H1 (cell line): ENCODE measurements around the gene ZNF518B. TPM values are rescaled to one million over a fixed set of nuclear protein-coding genes. Genes with fewer than 3 reads are reported as not detected.

ENCODE experiments used
- CTCF ChIA-PET: fragments of 300-600 bp; sonication (Branson Sonifier 250); formaldehyde crosslinking; loops from one replicate; lab custom pipeline; 2021; ENCODE audit not compliant: partially characterized antibody; lab: Charles Lee
- POLR2A ChIA-PET: fragments of 300-600 bp; sonication (Branson Sonifier 250); formaldehyde crosslinking; loops from one replicate; lab custom pipeline; 2021; ENCODE audit warnings: inconsistent platforms; ENCODE audit not compliant: partially characterized antibody; lab: Charles Lee
- DNase-seq, 2 experiments: peaks; one replicate each; pipeline versions ENCODE4 v3.0.0 to v3.0.0-alpha.2; 2010 to 2022; ENCODE audit warnings: low spot score in 2 of 2, low read depth in 1 of 2, mixed read lengths in 1 of 2
- FAIRE-seq: peaks from 2 replicates; lab custom pipeline; 2011; peaks lifted over from hg19 to GRCh38; lab: Jason Lieb, UNC
- H2AFZ ChIP-seq: 2 replicates; pipeline ENCODE4 v1.8.1; 2012; ENCODE audit warnings: low read length, inconsistent platforms
- H2AK5ac ChIP-seq: 2 replicates; pipeline ENCODE4 v1.6.1; 2013; ENCODE audit warnings: low read depth, low read length
- H2BK120ac ChIP-seq: replicated peaks from 2 replicates; pipeline ENCODE3; 2013; ENCODE audit warnings: low read depth, low read length, inconsistent platforms
- H2BK12ac ChIP-seq: 2 replicates; pipeline ENCODE4 v1.6.1; 2013; ENCODE audit warnings: low read depth, low read length
- H2BK15ac ChIP-seq: 2 replicates; pipeline ENCODE4 v1.6.1; 2013; ENCODE audit warnings: low read length
- H2BK20ac ChIP-seq: 2 replicates; pipeline ENCODE4 v1.6.1; 2013; ENCODE audit warnings: low read length
- H2BK5ac ChIP-seq: 2 replicates; pipeline ENCODE4 v1.6.1; 2013; ENCODE audit warnings: low read depth, low read length
- H3K14ac ChIP-seq: 2 replicates; pipeline ENCODE4 v1.6.1; 2013; ENCODE audit warnings: inconsistent platforms; ENCODE audit not compliant: insufficient read length
- H3K18ac ChIP-seq: 2 replicates; pipeline ENCODE4 v1.6.1; 2013; ENCODE audit warnings: low read length; ENCODE audit errors: extremely low read depth
- H3K23ac ChIP-seq: 2 replicates; pipeline ENCODE4 v1.6.1; 2013; ENCODE audit warnings: inconsistent platforms; ENCODE audit not compliant: insufficient read length
- H3K23me2 ChIP-seq: 2 replicates; pipeline ENCODE4 v1.6.1; 2013; ENCODE audit warnings: low read depth, low read length
- H3K27ac ChIP-seq: 2 replicates; pipeline ENCODE4 v1.6.1; 2011; ENCODE audit warnings: low read depth, low read length, inconsistent platforms
- H3K27me3 ChIP-seq, 4 experiments: replicated peaks in 1 of 4; 1 replicate in 1 of 4; 2 replicates in 3 of 4; pipeline versions ENCODE4 v1.6.1 to v1.8.1; 2011 to 2013; ENCODE audit warnings: low read length in 3 of 4, mild to moderate bottlenecking in 3 of 4, inconsistent platforms in 2 of 4, mixed read lengths in 2 of 4, moderate library complexity in 1 of 4; ENCODE audit not compliant: control insufficient read depth in 3 of 4, insufficient read depth in 3 of 4; ENCODE audit errors: extremely low read depth in 1 of 4
- H3K36me3 ChIP-seq, 4 experiments: 2 replicates each; pipeline versions ENCODE4 v1.6.1 to v1.8.1; 2011 to 2013; ENCODE audit warnings: mild to moderate bottlenecking in 4 of 4, low read length in 3 of 4, moderate library complexity in 2 of 4, control low read depth in 1 of 4, inconsistent platforms in 1 of 4; ENCODE audit not compliant: insufficient read depth in 4 of 4, control insufficient read depth in 2 of 4
- H3K4ac ChIP-seq: replicated peaks from 2 replicates; pipeline ENCODE3; 2013; ENCODE audit warnings: low read length, low read depth, mixed read lengths, inconsistent platforms; ENCODE audit not compliant: insufficient read length
- H3K4me1 ChIP-seq, 4 experiments: replicated peaks in 1 of 4; 1 replicate in 1 of 4; 2 replicates in 3 of 4; pipeline versions ENCODE4 v1.6.1 to v1.8.1; 2011 to 2013; ENCODE audit warnings: low read length in 3 of 4, inconsistent platforms in 2 of 4, mixed read lengths in 1 of 4; ENCODE audit not compliant: insufficient read depth in 4 of 4, control insufficient read depth in 3 of 4
- H3K4me2 ChIP-seq, 2 experiments: 2 replicates each; pipeline versions ENCODE4 v1.6.1 to v1.8.1; 2011 to 2013; ENCODE audit warnings: low read depth in 2 of 2, low read length in 2 of 2, control low read depth in 1 of 2, inconsistent platforms in 1 of 2, mild to moderate bottlenecking in 1 of 2; ENCODE audit not compliant: insufficient read depth in 1 of 2
- H3K4me3 ChIP-seq, 4 experiments: fragments of 200-600, 300-600 bp in 1 of 4; sonication (generic), shearing (Covaris generic), sonication (Bioruptor Twin) in 1 of 4; 2 replicates each; pipeline versions ENCODE4 v1.5.1 to v1.8.1; 2011 to 2016; ENCODE audit warnings: low read length in 4 of 4, low read depth in 3 of 4, control low read depth in 2 of 4, inconsistent platforms in 2 of 4, mild to moderate bottlenecking in 2 of 4, mixed read lengths in 1 of 4, moderate library complexity in 1 of 4; ENCODE audit not compliant: insufficient read depth in 2 of 4; ENCODE audit errors: extremely low read depth in 1 of 4
- H3K56ac ChIP-seq: replicated peaks from 2 replicates; pipeline ENCODE3; 2013; ENCODE audit warnings: low read depth, mild to moderate bottlenecking, mixed read lengths, low read length, inconsistent platforms; ENCODE audit not compliant: insufficient read length
- H3K79me1 ChIP-seq: 2 replicates; pipeline ENCODE4 v1.6.1; 2013; ENCODE audit warnings: low read depth, low read length, control low read depth
- H3K79me2 ChIP-seq, 2 experiments: 2 replicates each; pipeline versions ENCODE4 v1.6.1 to v1.8.1; 2012 to 2013; ENCODE audit warnings: low read length in 2 of 2, mild to moderate bottlenecking in 2 of 2, inconsistent platforms in 1 of 2; ENCODE audit not compliant: insufficient read depth in 2 of 2, control insufficient read depth in 1 of 2
- H3K9ac ChIP-seq, 4 experiments: replicated peaks in 1 of 4; 1 replicate in 1 of 4; 2 replicates in 3 of 4; pipeline versions ENCODE4 v1.6.1 to v1.8.1; 2011 to 2013; ENCODE audit warnings: low read depth in 3 of 4, low read length in 3 of 4, control low read depth in 2 of 4, mild to moderate bottlenecking in 2 of 4, moderate library complexity in 2 of 4, inconsistent platforms in 1 of 4; ENCODE audit errors: extremely low read depth in 1 of 4
- H3K9me3 ChIP-seq, 2 experiments: 2 replicates each; pipeline versions ENCODE4 v1.6.1 to v1.8.1; 2012 to 2013; ENCODE audit warnings: mild to moderate bottlenecking in 2 of 2, moderate library complexity in 2 of 2, control low read depth in 1 of 2, inconsistent platforms in 1 of 2, low read depth in 1 of 2, low read length in 1 of 2, mixed read lengths in 1 of 2; ENCODE audit not compliant: insufficient read depth in 2 of 2
- H4K20me1 ChIP-seq, 2 experiments: replicated peaks in 1 of 2; 2 replicates each; pipeline versions ENCODE3 to v1.8.1; 2011 to 2013; ENCODE audit warnings: inconsistent platforms in 2 of 2, low read length in 2 of 2, mild to moderate bottlenecking in 1 of 2; ENCODE audit not compliant: insufficient read depth in 2 of 2, control insufficient read depth in 1 of 2
- H4K5ac ChIP-seq: 2 replicates; pipeline ENCODE4 v1.6.1; 2013; ENCODE audit warnings: low read length, low read depth, mixed read lengths, inconsistent platforms; ENCODE audit not compliant: insufficient read length
- H4K8ac ChIP-seq: 2 replicates; pipeline ENCODE4 v1.8.0; 2013; ENCODE audit warnings: mild to moderate bottlenecking, moderate library complexity, low read length, inconsistent platforms; ENCODE audit not compliant: insufficient read depth; ENCODE audit errors: extremely low read depth
- H4K91ac ChIP-seq: replicated peaks from 2 replicates; pipeline ENCODE3; 2013; ENCODE audit warnings: low read length, mixed read lengths, inconsistent platforms; ENCODE audit not compliant: insufficient read length
- CREB1 ChIP-seq: IDR thresholded peaks from 2 replicates; pipeline ENCODE4 v1.6.1; 2012; ENCODE audit warnings: inconsistent platforms
- EZH2 ChIP-seq: fragments of 200-600 bp; sonication (generic); IDR thresholded peaks from 2 replicates; pipeline ENCODE4 v1.7.1; 2012; ENCODE audit warnings: low read depth, mild to moderate bottlenecking, moderate library complexity, low read length, inconsistent platforms; ENCODE audit not compliant: severe bottlenecking
- HDAC6 ChIP-seq: IDR thresholded peaks from one replicate; pipeline ENCODE4 v1.7.1; 2012; ENCODE audit warnings: low read depth, mild to moderate bottlenecking, inconsistent platforms, low read length, moderate library complexity
- KDM1A ChIP-seq: fragments of 200-600, 300-600 bp; sonication (generic); IDR thresholded peaks from 2 replicates; pipeline ENCODE4 v1.7.1; 2016; ENCODE audit warnings: mild to moderate bottlenecking, low read length, borderline replicate concordance
- RAD21 ChIP-seq, 2 experiments: IDR thresholded peaks in 1 of 2; conservative IDR thresholded peaks in 1 of 2; 2 replicates each; pipeline ENCODE4 v1.6.1; 2011; ENCODE audit warnings: low read depth in 2 of 2, low read length in 2 of 2, improper control_type of control experiment in 1 of 2, inconsistent platforms in 1 of 2, mild to moderate bottlenecking in 1 of 2, moderate library complexity in 1 of 2
- SP4 ChIP-seq: IDR thresholded peaks from 2 replicates; pipeline ENCODE4 v1.6.1; 2012; ENCODE audit warnings: low read length, inconsistent platforms
- TAF7 ChIP-seq: optimal IDR thresholded peaks from 2 replicates; pipeline ENCODE3; 2011; ENCODE audit warnings: low read depth, mild to moderate bottlenecking, inconsistent platforms, low read length, moderate library complexity, borderline replicate concordance
- ZNF274 ChIP-seq: IDR thresholded peaks from 2 replicates; pipeline ENCODE4 v1.7.0; 2012; ENCODE audit warnings: low read length, borderline replicate concordance; ENCODE audit errors: extremely low read depth
- WGBS, 2 experiments: shearing (Covaris generic) in 1 of 2; methylation state at CpG; one replicate each; pipeline versions ENCODE4 v1.1.6 to v1.1.7; 2013 to 2015; ENCODE audit warnings: low lambda C conversion rate in 2 of 2, mixed read lengths in 2 of 2, inconsistent platforms in 1 of 2, low coverage in 1 of 2, missing lambda C conversion rate in 1 of 2; ENCODE audit not compliant: insufficient replicate concordance in 2 of 2, insufficient coverage in 1 of 2, insufficient read length in 1 of 2; ENCODE audit errors: extremely low coverage in 1 of 2, missing lambda C conversion rate in 1 of 2; 5-methylcytosine and 5-hydroxymethylcytosine counted together
- polyA plus RNA-seq, 7 experiments: library from polyadenylated mRNA; depleted of rRNA in 3 of 7; stranded (reverse) in 5 of 7; unstranded in 2 of 7; fragments of >200 nt in 5 of 7; fragments of 200-250 nt in 2 of 7; gene quantifications; 1 replicate in 5 of 7; 2 replicates in 1 of 7; 4 replicates in 1 of 7; pipeline versions ENCODE4 v1.2.1 to v1.2.3, GENCODE V29; 2011 to 2013; ENCODE audit warnings: missing spikeins in 2 of 7, mixed read lengths in 2 of 7
- total RNA-seq: library from RNA; stranded (reverse); fragmentation: NEBNext Ultra II Directional; extraction: Animal tissue kit (Norgen Biotek cat#: 25700); gene quantifications from 2 replicates; pipeline ENCODE4 v1.2.1, GENCODE V29; 2021
- TF ChIP-seq, protein P1 (sequence below), 3 experiments: IDR thresholded peaks; 1 replicate in 2 of 3; 2 replicates in 1 of 3; pipeline versions ENCODE4 v1.5.1 to v1.6.1; 2011; ENCODE audit warnings: low read length in 3 of 3, mild to moderate bottlenecking in 3 of 3, inconsistent platforms in 2 of 3, low read depth in 1 of 3, moderate library complexity in 1 of 3; ENCODE audit not compliant: insufficient read depth in 1 of 3; ENCODE audit errors: control extremely low read depth in 1 of 3

ZNF518B gene
- total and polyA plus RNA-seq, 2 of the 8 experiments (the other 6 are each of a cell fraction or from before 2014, with no cell fraction given): 2.9 to 9.0 TPM

DNA sequence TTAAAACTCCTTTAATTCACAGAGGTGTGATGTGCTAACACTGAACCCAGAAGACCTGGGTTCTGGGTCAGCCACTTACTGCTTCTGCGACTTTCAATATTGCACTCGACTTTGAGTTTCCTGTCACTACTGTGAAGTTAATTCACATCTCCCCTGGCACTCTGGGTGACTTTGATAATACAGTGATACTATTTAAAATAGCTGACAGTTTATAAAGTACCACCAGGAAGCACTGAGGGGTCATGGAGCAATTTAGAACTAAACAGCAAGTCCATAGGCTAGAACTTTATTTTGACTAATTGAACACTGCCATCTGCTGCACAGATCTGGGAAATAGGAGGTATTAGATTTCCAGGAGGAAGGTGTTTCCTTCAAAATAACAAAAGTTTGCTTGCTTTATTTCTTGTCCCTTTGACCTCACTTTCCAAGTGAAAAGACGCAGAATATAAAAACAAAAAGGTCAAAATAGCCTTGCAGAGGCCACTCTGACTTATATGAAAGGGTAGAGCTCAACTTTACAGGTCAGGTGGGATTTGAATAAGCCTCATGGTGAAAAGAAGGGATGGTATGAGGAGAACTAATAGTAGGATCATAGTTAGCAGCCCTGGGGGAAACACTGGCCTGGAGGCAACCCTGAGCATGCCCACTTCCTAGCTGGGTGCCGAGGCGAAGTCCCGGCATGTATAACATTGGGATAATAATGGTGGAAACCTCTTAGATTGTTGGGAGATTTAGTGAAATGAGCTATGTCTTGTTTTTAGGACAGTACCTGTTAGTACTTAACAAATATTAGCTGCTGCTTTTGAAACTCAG lies 53.4 kb downstream of the ZNF518B start:
- H3K14ac ChIP-seq: no peak overlapping the region
- H3K9me3 ChIP-seq: no peaks in the 10 kb centered on the region
- WGBS, 2 experiments: 79% methylated on average over 6 of the region's 6 CpGs; no CpG with 5 or more reads in 1 of the 2 experiments
- H3K56ac ChIP-seq: no peak overlapping the region
- TF ChIP-seq HDAC6 (no peak), CREB1 (no peak), EZH2 (no peak), TAF7 (no peak), RAD21 (IDR thresholded peaks at IDR 0.05 in 1 of 2, conservative IDR thresholded peaks at IDR 0.05 in 1 of 2; ENCODE audit: low read depth in 2 of 2, low read length in 2 of 2) (peak; percentile 81 to 86), SP4 (no peak), ZNF274 (no peak), KDM1A (no peak)
- TF ChIP-seq, protein P1, sequence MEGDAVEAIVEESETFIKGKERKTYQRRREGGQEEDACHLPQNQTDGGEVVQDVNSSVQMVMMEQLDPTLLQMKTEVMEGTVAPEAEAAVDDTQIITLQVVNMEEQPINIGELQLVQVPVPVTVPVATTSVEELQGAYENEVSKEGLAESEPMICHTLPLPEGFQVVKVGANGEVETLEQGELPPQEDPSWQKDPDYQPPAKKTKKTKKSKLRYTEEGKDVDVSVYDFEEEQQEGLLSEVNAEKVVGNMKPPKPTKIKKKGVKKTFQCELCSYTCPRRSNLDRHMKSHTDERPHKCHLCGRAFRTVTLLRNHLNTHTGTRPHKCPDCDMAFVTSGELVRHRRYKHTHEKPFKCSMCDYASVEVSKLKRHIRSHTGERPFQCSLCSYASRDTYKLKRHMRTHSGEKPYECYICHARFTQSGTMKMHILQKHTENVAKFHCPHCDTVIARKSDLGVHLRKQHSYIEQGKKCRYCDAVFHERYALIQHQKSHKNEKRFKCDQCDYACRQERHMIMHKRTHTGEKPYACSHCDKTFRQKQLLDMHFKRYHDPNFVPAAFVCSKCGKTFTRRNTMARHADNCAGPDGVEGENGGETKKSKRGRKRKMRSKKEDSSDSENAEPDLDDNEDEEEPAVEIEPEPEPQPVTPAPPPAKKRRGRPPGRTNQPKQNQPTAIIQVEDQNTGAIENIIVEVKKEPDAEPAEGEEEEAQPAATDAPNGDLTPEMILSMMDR (IDR thresholded peaks at IDR 0.05; ENCODE audit: control extremely low read depth in 1 of 3, insufficient read depth in 1 of 3, low read depth in 1 of 3, low read length in 3 of 3): peak in 2 of 3 experiments; percentile 54 to 55; a peak in 2 of 4 replicates
- no peaks in the 10 kb centered on the region for H3K23me2 ChIP-seq
- CTCF ChIA-PET: interaction anchor here (0.6 to 10.9 kb wide), 52 partner anchors 8 to 480 kb away, joined by 3 to 264 read pairs (median 4); partner anchors contain the start of gene ZNF518B
- no peak overlapping the region for H3K9ac ChIP-seq
- H2BK20ac ChIP-seq: no peak overlapping the region
- H3K4me3 ChIP-seq: no peak overlapping the region
- no peak overlapping the region for H3K4ac ChIP-seq
- H3K27ac ChIP-seq: no peak overlapping the region
- H4K8ac ChIP-seq: no peak overlapping the region
- no peaks in the 10 kb centered on the region for H4K20me1 ChIP-seq
- no peaks in the 10 kb centered on the region for H3K27me3 ChIP-seq
- no peak overlapping the region for H3K18ac ChIP-seq
- 0 out of 2 replicates have a peak overlapping the region, but pooled peaks have one; percentile 25 for H2AFZ ChIP-seq
- no peak overlapping the region for H2BK12ac ChIP-seq
- peak; percentile 75 for FAIRE-seq
- H3K79me1 ChIP-seq: no peaks in the 10 kb centered on the region
- no peak overlapping the region for H4K91ac ChIP-seq
- POLR2A ChIA-PET: no interaction called here
- no peaks in the 10 kb centered on the region for H3K36me3 ChIP-seq
- no peaks in the 10 kb centered on the region; a peak in 1 of 7 replicates for H3K4me1 ChIP-seq
- H3K23ac ChIP-seq: no peak overlapping the region
- H3K4me2 ChIP-seq: no peak overlapping the region
- no peak overlapping the region for H2BK15ac ChIP-seq
- no peaks in the 10 kb centered on the region for H3K79me2 ChIP-seq
- no peak overlapping the region for H2AK5ac ChIP-seq
- H2BK5ac ChIP-seq: no peak overlapping the region
- DNase-seq: peak in 1 of 2 experiments; percentile 1
- no peak overlapping the region for H4K5ac ChIP-seq
- H2BK120ac ChIP-seq: no peak overlapping the region
